ENCODE results near the gene C5AR2. TPM values are rescaled to one million over a fixed set of nuclear protein-coding genes. Genes with fewer than 3 reads are reported as not detected.

Gene C5AR2
- total and polyA plus RNA-seq, 2 donors (not counting 1 experiment from before 2014, with no cell fraction given) = under 0.01 to 0.08 TPM

GRCh38 chr19:47375694-47376588, 44.0 kb downstream of the C5AR2 start:
- Histone ChIP-seq H3K27me3 (ENCODE audit: control insufficient read depth, insufficient read depth, low read length) (no peaks in the 10 kb centered on the region), H3K4me1 (ENCODE audit: control insufficient read depth, extremely low read depth, insufficient read depth, low read length) (no peaks in the 10 kb centered on the region), H3K4me3 (replicated peaks in 1 of 4; ENCODE audit: control extremely low read depth in 1 of 4, insufficient read depth in 1 of 4, low read depth in 3 of 4, low read length in 4 of 4) (no peak overlapping the region), H3K9me3 (ENCODE audit: control insufficient read depth, insufficient read depth, low read depth, low read length) (no peaks in the 10 kb centered on the region), H3K9ac (ENCODE audit: insufficient read depth, low read length) (no peak overlapping the region), H3K4me2 (ENCODE audit: extremely low read depth, insufficient read depth, low read length) (no peak overlapping the region), H4K20me1 (ENCODE audit: control insufficient read depth, extremely low read depth, insufficient read depth, low read length) (no peaks in the 10 kb centered on the region), H3K79me2 (ENCODE audit: control insufficient read depth, insufficient read depth, low read length) (no peaks in the 10 kb centered on the region), H3K36me3 (ENCODE audit: control insufficient read depth, insufficient read depth, low read length) (peaks cover 36% of the 10 kb centered on the region), H2AFZ (ENCODE audit: low read length) (no peak overlapping the region), H3K27ac (ENCODE audit: insufficient read depth, low read length) (no peak overlapping the region)
- DNase-seq (ENCODE audit: low read depth in 2 of 2) = no peak
- TF ChIP-seq CTCF (conservative IDR thresholded peaks at IDR 0.05 in 1 of 2, IDR thresholded peaks at IDR 0.05 in 1 of 2; ENCODE audit: low read depth in 1 of 2, low read length in 2 of 2) (no peak), EZH2 (IDR thresholded peaks at IDR 0.05; ENCODE audit: low read length, missing control alignments) (no peak)

- Histone ChIP-seq H4K20me1 (ENCODE audit: control insufficient read depth, extremely low read depth, insufficient read depth, low read length) (no peaks in the 10 kb centered on the region), H3K27ac (ENCODE audit: insufficient read depth, low read length) (no peak overlapping the region), H3K36me3 (ENCODE audit: control insufficient read depth, insufficient read depth, low read length) (peaks cover 38% of the 10 kb centered on the region), H3K4me2 (ENCODE audit: extremely low read depth, insufficient read depth, low read length) (no peak overlapping the region), H3K79me2 (ENCODE audit: control insufficient read depth, insufficient read depth, low read length) (no peaks in the 10 kb centered on the region), H3K9ac (ENCODE audit: insufficient read depth, low read length) (no peak overlapping the region), H3K27me3 (ENCODE audit: control insufficient read depth, insufficient read depth, low read length) (no peaks in the 10 kb centered on the region), H3K9me3 (ENCODE audit: control insufficient read depth, insufficient read depth, low read depth, low read length) (no peaks in the 10 kb centered on the region), H3K4me1 (ENCODE audit: control insufficient read depth, extremely low read depth, insufficient read depth, low read length) (no peaks in the 10 kb centered on the region), H3K4me3 (replicated peaks in 1 of 4; ENCODE audit: control extremely low read depth in 1 of 4, insufficient read depth in 1 of 4, low read depth in 3 of 4, low read length in 4 of 4) (no peak overlapping the region), H2AFZ (ENCODE audit: low read length) (no peak overlapping the region)
- TF ChIP-seq CTCF (conservative IDR thresholded peaks at IDR 0.05 in 1 of 2, IDR thresholded peaks at IDR 0.05 in 1 of 2; ENCODE audit: low read depth in 1 of 2, low read length in 2 of 2) = no peak
- no peak for DNase-seq (ENCODE audit: low read depth in 2 of 2)
These were observed 44.7 kb downstream of the C5AR2 start for GRCh38 chr19:47376589-47377144.

GRCh38 chr19:47377208-47377701, 45.3 kb downstream of the C5AR2 start:
- no peaks in the 10 kb centered on the region for H3K27me3 ChIP-seq (ENCODE audit: control insufficient read depth, insufficient read depth, low read length)
- no peaks in the 10 kb centered on the region for H3K79me2 ChIP-seq (ENCODE audit: control insufficient read depth, insufficient read depth, low read length)
- no peaks in the 10 kb centered on the region for H3K4me1 ChIP-seq (ENCODE audit: control insufficient read depth, extremely low read depth, insufficient read depth, low read length)
- H2AFZ ChIP-seq (ENCODE audit: low read length) = no peak overlapping the region
- H3K27ac ChIP-seq (ENCODE audit: insufficient read depth, low read length) = no peak overlapping the region
- H3K9ac ChIP-seq (ENCODE audit: insufficient read depth, low read length) = no peak overlapping the region
- no peaks in the 10 kb centered on the region for H4K20me1 ChIP-seq (ENCODE audit: control insufficient read depth, extremely low read depth, insufficient read depth, low read length)
- no peak for TF ChIP-seq CTCF (conservative IDR thresholded peaks at IDR 0.05 in 1 of 2, IDR thresholded peaks at IDR 0.05 in 1 of 2; ENCODE audit: low read depth in 1 of 2, low read length in 2 of 2)
- TF ChIP-seq EZH2 (IDR thresholded peaks at IDR 0.05; ENCODE audit: low read length, missing control alignments) = no peak
- peaks cover 39% of the 10 kb centered on the region for H3K36me3 ChIP-seq (ENCODE audit: control insufficient read depth, insufficient read depth, low read length)
- no peak for DNase-seq (ENCODE audit: low read depth in 2 of 2)
- H3K9me3 ChIP-seq (ENCODE audit: control insufficient read depth, insufficient read depth, low read depth, low read length) = no peaks in the 10 kb centered on the region
- no peak overlapping the region for H3K4me2 ChIP-seq (ENCODE audit: extremely low read depth, insufficient read depth, low read length)
- no peak overlapping the region for H3K4me3 ChIP-seq (replicated peaks in 1 of 4; ENCODE audit: control extremely low read depth in 1 of 4, insufficient read depth in 1 of 4, low read depth in 3 of 4, low read length in 4 of 4)

Measured in fibroblast of lung (primary cell).